Measurements from ENCODE around the gene WDR64.
"Not testable (repeated sequence)": the region's sequence is repeated elsewhere in the genome, so short reads cannot be mapped to it uniquely, and the experiment has no call there.

The WDR64 gene

GRCh38 chr1:241734533-241734932, 82.5 kb downstream of the WDR64 start:
- Histone ChIP-seq H3K9me3 (ENCODE audit: insufficient read depth, low read depth, low read length) (no peaks in the 10 kb centered on the region), H3K4me1 (ENCODE audit: insufficient read depth, low read length) (no peaks in the 10 kb centered on the region), H3K9ac (ENCODE audit: low read depth, low read length) (no peak overlapping the region), H3K27ac (ENCODE audit: low read length) (no peak overlapping the region), H3K4me3 (ENCODE audit: low read length) (no peak overlapping the region), H3K36me3 (ENCODE audit: insufficient read depth, low read depth, low read length) (no peaks in the 10 kb centered on the region), H3K27me3 (ENCODE audit: insufficient read depth, low read length) (no peaks in the 10 kb centered on the region)

GRCh38 chr1:241735493-241735926, 83.4 kb downstream of the WDR64 start:
- not testable (repeated sequence) for H3K4me1 ChIP-seq (ENCODE audit: insufficient read depth, low read length); H3K36me3 ChIP-seq (ENCODE audit: insufficient read depth, low read depth, low read length); H3K27ac ChIP-seq (ENCODE audit: low read length); H3K9ac ChIP-seq (ENCODE audit: low read depth, low read length); H3K9me3 ChIP-seq (ENCODE audit: insufficient read depth, low read depth, low read length); H3K27me3 ChIP-seq (ENCODE audit: insufficient read depth, low read length); H3K4me3 ChIP-seq (ENCODE audit: low read length)

- Histone ChIP-seq H3K27ac (ENCODE audit: low read length) (no peak overlapping the region), H3K36me3 (ENCODE audit: insufficient read depth, low read depth, low read length) (no peaks in the 10 kb centered on the region), H3K27me3 (ENCODE audit: insufficient read depth, low read length) (no peaks in the 10 kb centered on the region), H3K9me3 (ENCODE audit: insufficient read depth, low read depth, low read length) (no peaks in the 10 kb centered on the region), H3K4me3 (ENCODE audit: low read length) (no peak overlapping the region), H3K9ac (ENCODE audit: low read depth, low read length) (no peak overlapping the region), H3K4me1 (ENCODE audit: insufficient read depth, low read length) (no peaks in the 10 kb centered on the region)
Observed at GRCh38 chr1:241736387-241736786, 84.3 kb downstream of the WDR64 start.

- H3K4me3 ChIP-seq (ENCODE audit: low read length): no peak overlapping the region
- no peak overlapping the region for H3K27ac ChIP-seq (ENCODE audit: low read length)
- no peak overlapping the region for H3K9ac ChIP-seq (ENCODE audit: low read depth, low read length)
- H3K36me3 ChIP-seq (ENCODE audit: insufficient read depth, low read depth, low read length): no peaks in the 10 kb centered on the region
- no peaks in the 10 kb centered on the region for H3K9me3 ChIP-seq (ENCODE audit: insufficient read depth, low read depth, low read length)
- no peaks in the 10 kb centered on the region for H3K27me3 ChIP-seq (ENCODE audit: insufficient read depth, low read length)
- H3K4me1 ChIP-seq (ENCODE audit: insufficient read depth, low read length): no peaks in the 10 kb centered on the region
Observed at GRCh38 chr1:241738284-241739078, 86.4 kb downstream of the WDR64 start.

- no peaks in the 10 kb centered on the region for H3K9me3 ChIP-seq (ENCODE audit: insufficient read depth, low read depth, low read length)
- no peaks in the 10 kb centered on the region for H3K4me1 ChIP-seq (ENCODE audit: insufficient read depth, low read length)
- H3K4me3 ChIP-seq (ENCODE audit: low read length): no peak overlapping the region
- no peaks in the 10 kb centered on the region for H3K36me3 ChIP-seq (ENCODE audit: insufficient read depth, low read depth, low read length)
- H3K9ac ChIP-seq (ENCODE audit: low read depth, low read length): no peak overlapping the region
- H3K27me3 ChIP-seq (ENCODE audit: insufficient read depth, low read length): no peaks in the 10 kb centered on the region
- no peak overlapping the region for H3K27ac ChIP-seq (ENCODE audit: low read length)
Observed at GRCh38 chr1:241742084-241742483, 90.0 kb downstream of the WDR64 start.

- no peak overlapping the region for H3K9ac ChIP-seq (ENCODE audit: low read depth, low read length)
- H3K27ac ChIP-seq (ENCODE audit: low read length): no peak overlapping the region
- no peaks in the 10 kb centered on the region for H3K36me3 ChIP-seq (ENCODE audit: insufficient read depth, low read depth, low read length)
- no peak overlapping the region for H3K4me3 ChIP-seq (ENCODE audit: low read length)
- H3K9me3 ChIP-seq (ENCODE audit: insufficient read depth, low read depth, low read length): no peaks in the 10 kb centered on the region
- H3K4me1 ChIP-seq (ENCODE audit: insufficient read depth, low read length): peaks cover 3% of the 10 kb centered on the region; the same call in 1 of the 2 replicates
- H3K27me3 ChIP-seq (ENCODE audit: insufficient read depth, low read length): no peaks in the 10 kb centered on the region
Observed at GRCh38 chr1:241744591-241744990, 92.5 kb downstream of the WDR64 start.

GRCh38 chr1:241747992-241748391, 95.9 kb downstream of the WDR64 start:
- Histone ChIP-seq H3K9ac (ENCODE audit: low read depth, low read length) (no peak overlapping the region; the same call in 1 of the 2 replicates), H3K4me3 (ENCODE audit: low read length) (no peak overlapping the region), H3K36me3 (ENCODE audit: insufficient read depth, low read depth, low read length) (no peaks in the 10 kb centered on the region), H3K27ac (ENCODE audit: low read length) (no peak overlapping the region), H3K9me3 (ENCODE audit: insufficient read depth, low read depth, low read length) (no peaks in the 10 kb centered on the region), H3K27me3 (ENCODE audit: insufficient read depth, low read length) (no peaks in the 10 kb centered on the region), H3K4me1 (ENCODE audit: insufficient read depth, low read length) (peaks cover 6% of the 10 kb centered on the region; the same call in 1 of the 2 replicates)

- no peak overlapping the region for H3K9ac ChIP-seq (ENCODE audit: low read depth, low read length)
- H3K4me3 ChIP-seq (ENCODE audit: low read length): no peak overlapping the region
Observed at GRCh38 chr1:241749041-241749944, 97.2 kb downstream of the WDR64 start.

GRCh38 chr1:241749945-241750695, 98.0 kb downstream of the WDR64 start:
- Histone ChIP-seq H3K4me1 (ENCODE audit: insufficient read depth, low read length) (peaks cover 6% of the 10 kb centered on the region; the same call in 1 of the 2 replicates), H3K9ac (ENCODE audit: low read depth, low read length) (no peak overlapping the region), H3K4me3 (ENCODE audit: low read length) (no peak overlapping the region), H3K27me3 (ENCODE audit: insufficient read depth, low read length) (no peaks in the 10 kb centered on the region), H3K36me3 (ENCODE audit: insufficient read depth, low read depth, low read length) (no peaks in the 10 kb centered on the region), H3K9me3 (ENCODE audit: insufficient read depth, low read depth, low read length) (no peaks in the 10 kb centered on the region), H3K27ac (ENCODE audit: low read length) (no peak overlapping the region)

More at GRCh38 chr1:241749041-241749944, 97.2 kb downstream of the WDR64 start:
- H3K36me3 ChIP-seq (ENCODE audit: insufficient read depth, low read depth, low read length): no peaks in the 10 kb centered on the region
- no peaks in the 10 kb centered on the region for H3K9me3 ChIP-seq (ENCODE audit: insufficient read depth, low read depth, low read length)
- H3K4me1 ChIP-seq (ENCODE audit: insufficient read depth, low read length): peaks cover 6% of the 10 kb centered on the region; the same call in 1 of the 2 replicates
- H3K27me3 ChIP-seq (ENCODE audit: insufficient read depth, low read length): no peaks in the 10 kb centered on the region
- no peak overlapping the region for H3K27ac ChIP-seq (ENCODE audit: low read length)

GRCh38 chr1:241751524-241751923, 99.4 kb downstream of the WDR64 start:
- Histone ChIP-seq H3K4me3 (ENCODE audit: low read length) (no peak overlapping the region), H3K27ac (ENCODE audit: low read length) (no peak overlapping the region), H3K4me1 (ENCODE audit: insufficient read depth, low read length) (peaks cover 6% of the 10 kb centered on the region; the same call in 1 of the 2 replicates), H3K9ac (ENCODE audit: low read depth, low read length) (no peak overlapping the region), H3K27me3 (ENCODE audit: insufficient read depth, low read length) (no peaks in the 10 kb centered on the region), H3K36me3 (ENCODE audit: insufficient read depth, low read depth, low read length) (no peaks in the 10 kb centered on the region), H3K9me3 (ENCODE audit: insufficient read depth, low read depth, low read length) (no peaks in the 10 kb centered on the region)

GRCh38 chr1:241762713-241763339, 110.7 kb downstream of the WDR64 start:
- Histone ChIP-seq H3K9me3 (ENCODE audit: insufficient read depth, low read depth, low read length) (no peaks in the 10 kb centered on the region), H3K27ac (ENCODE audit: low read length) (no peak overlapping the region), H3K9ac (ENCODE audit: low read depth, low read length) (no peak overlapping the region), H3K4me3 (ENCODE audit: low read length) (no peak overlapping the region), H3K36me3 (ENCODE audit: insufficient read depth, low read depth, low read length) (no peaks in the 10 kb centered on the region), H3K27me3 (ENCODE audit: insufficient read depth, low read length) (no peaks in the 10 kb centered on the region), H3K4me1 (ENCODE audit: insufficient read depth, low read length) (no peaks in the 10 kb centered on the region)
